HG03066 (cell line): ENCODE data around the gene SLC25A44.

Source experiments
- ATAC-seq: cut with Tn5 transposase; IDR thresholded peaks from one replicate; pipeline ENCODE4 v1.9.1; 2021; ENCODE audit warnings: low read depth; ENCODE audit not compliant: unreplicated experiment

The SLC25A44 gene

DNA sequence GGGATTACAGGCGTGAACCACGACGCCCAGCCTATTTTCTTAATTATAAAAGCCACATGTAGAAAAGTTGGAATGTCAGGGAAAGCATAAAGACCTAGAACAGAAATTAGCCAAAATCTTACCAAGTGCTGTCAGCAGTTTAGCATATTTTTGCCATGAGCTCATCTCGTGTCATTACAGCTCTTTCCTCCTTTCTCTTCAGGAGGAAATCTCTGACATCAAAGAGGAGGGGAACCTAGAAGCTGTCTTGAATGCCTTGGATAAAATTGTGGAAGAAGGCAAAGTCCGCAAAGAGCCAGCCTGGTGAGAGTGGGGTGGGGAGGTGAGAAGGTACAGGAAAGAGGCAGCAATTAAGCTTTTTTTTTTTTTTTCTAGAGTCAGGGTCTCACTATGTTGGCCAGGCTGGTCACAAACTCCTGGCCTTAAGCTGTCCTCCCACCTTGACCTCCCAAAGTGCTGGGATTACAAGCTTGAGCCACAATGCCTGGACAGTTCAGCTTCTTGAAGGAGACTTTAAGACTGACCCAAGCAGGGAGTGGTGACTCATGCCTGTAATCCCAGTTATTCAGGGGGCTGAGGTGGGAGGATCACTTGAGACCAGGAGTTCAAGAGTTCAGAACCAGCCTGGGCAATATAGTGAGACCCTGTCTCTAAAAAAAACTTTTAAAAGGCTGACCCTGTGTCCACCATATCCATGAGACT, 39.7 kb downstream of the SLC25A44 start:
- no peak for ATAC-seq

DNA sequence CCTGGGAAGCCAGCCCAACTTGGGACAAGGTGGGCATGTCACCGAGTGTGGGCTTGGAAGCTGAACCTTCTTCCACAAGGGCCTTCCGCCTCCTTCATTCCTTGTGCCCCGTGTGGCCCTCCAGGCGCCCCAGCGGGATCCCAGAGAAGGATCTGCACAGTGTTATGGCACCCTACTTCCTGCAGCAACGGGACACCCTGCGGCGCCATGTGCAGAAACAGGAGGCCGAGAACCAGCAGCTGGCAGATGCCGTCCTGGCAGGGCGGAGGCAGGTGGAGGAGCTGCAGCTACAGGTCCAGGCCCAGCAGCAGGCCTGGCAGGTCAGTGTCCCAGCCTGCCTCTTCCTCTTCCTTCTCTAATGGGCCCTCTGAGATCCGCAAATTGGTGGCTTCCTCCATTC, 42.3 kb downstream of the SLC25A44 start:
- no peak for ATAC-seq

DNA sequence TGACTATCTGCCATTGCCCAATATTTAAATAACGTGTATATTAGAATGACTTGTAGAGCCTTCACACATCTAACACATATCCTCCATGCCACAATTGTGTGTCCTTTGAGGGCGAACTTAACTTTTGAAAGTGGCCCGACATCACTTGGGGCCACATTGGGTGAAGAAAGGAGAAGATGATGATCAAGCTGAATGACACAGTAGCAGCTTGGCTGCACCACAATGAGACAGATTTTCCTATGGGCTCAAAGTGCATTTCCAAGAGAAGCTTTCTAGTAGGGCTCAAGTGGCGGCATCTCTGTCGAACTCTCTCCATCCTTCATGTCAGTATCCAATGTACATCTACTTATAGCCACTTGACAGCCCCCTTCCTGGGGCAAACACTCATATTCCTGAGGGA, 44.3 kb downstream of the SLC25A44 start:
- ATAC-seq = no peak

DNA sequence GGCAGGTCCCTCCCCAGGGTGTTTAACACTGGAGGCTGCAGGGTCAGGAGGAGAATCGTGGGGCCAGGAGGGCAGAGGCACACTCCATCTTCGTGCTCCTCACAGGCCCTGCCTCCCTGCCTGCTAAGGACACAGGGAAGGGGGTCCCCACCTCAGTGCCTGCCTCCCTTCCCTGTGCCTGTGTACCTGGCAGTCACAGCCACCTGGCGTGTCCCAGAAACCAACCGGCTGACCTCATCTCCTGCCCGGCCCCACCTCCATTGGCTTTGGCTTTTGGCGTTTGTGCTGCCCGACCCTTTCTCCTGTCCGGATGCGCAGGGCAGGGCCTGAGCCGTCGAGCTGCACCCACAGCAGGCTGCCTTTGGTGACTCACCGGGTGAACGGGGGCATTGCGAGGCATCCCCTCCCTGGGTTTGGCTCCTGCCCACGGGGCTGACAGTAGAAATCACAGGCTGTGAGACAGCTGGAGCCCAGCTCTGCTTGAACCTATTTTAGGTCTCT, 47.5 kb downstream of the SLC25A44 start:
- ATAC-seq = no peak

DNA sequence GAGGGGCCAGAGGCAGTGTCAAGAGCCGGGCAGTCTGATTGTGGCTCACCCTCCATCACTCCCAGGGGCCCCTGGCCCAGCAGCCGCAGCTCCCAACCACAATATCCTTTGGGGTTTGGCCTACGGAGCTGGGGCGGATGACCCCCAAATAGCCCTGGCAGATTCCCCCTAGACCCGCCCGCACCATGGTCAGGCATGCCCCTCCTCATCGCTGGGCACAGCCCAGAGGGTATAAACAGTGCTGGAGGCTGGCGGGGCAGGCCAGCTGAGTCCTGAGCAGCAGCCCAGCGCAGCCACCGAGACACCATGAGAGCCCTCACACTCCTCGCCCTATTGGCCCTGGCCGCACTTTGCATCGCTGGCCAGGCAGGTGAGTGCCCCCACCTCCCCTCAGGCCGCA, 48.0 kb downstream of the SLC25A44 start, which contains the start of gene BGLAP:
Gene BGLAP, plus strand, starts transcription at position 259 of the 400 bp plus-strand sequence. Its CDS starts 48 bp downstream, at position 307.
- no peak for ATAC-seq

DNA sequence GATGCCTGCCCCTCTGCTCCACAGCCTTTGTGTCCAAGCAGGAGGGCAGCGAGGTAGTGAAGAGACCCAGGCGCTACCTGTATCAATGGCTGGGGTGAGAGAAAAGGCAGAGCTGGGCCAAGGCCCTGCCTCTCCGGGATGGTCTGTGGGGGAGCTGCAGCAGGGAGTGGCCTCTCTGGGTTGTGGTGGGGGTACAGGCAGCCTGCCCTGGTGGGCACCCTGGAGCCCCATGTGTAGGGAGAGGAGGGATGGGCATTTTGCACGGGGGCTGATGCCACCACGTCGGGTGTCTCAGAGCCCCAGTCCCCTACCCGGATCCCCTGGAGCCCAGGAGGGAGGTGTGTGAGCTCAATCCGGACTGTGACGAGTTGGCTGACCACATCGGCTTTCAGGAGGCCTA, 48.8 kb downstream of the SLC25A44 start:
- no peak for ATAC-seq

DNA sequence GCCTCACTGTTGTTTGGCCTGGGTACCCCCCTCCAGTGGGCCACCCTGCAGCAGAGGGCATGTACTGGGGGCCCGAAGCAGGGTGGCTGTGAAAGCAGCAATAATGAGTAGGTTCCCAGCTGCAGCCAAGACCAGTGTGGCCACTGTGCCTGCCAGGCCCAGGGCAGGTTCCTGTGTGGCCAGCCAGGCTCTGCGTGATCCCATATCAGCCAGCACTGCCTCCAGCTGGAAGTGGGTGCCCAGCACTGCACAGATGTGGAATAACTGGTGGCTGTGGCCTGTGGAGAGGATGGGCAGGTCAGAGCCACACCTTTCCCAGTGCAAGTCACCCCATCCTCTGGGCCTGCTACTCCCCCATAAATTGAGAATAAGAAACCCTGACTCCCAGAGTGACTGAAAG, 50.2 kb downstream of the SLC25A44 start:
- ATAC-seq = no peak

DNA sequence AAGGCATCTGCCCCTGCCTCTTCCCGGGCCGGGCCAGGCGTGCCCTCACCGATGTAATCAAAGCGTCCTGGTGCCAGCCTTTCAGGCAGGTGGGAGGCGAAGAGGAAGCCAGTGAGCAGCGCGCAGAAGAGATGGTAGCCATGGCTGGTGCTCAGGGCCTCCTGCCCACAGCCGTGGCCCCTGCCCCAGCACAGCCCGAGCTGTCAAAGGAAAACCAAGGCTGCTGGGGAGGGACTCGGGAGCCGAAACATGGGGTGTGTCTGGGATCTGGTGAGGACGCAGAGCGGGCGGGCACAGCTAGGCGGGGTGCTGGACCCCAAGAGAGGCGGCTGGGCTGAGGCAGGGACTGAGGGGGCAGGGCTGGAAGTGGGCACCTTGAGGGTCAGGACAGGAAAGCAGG, 50.8 kb downstream of the SLC25A44 start:
- no peak for ATAC-seq

DNA sequence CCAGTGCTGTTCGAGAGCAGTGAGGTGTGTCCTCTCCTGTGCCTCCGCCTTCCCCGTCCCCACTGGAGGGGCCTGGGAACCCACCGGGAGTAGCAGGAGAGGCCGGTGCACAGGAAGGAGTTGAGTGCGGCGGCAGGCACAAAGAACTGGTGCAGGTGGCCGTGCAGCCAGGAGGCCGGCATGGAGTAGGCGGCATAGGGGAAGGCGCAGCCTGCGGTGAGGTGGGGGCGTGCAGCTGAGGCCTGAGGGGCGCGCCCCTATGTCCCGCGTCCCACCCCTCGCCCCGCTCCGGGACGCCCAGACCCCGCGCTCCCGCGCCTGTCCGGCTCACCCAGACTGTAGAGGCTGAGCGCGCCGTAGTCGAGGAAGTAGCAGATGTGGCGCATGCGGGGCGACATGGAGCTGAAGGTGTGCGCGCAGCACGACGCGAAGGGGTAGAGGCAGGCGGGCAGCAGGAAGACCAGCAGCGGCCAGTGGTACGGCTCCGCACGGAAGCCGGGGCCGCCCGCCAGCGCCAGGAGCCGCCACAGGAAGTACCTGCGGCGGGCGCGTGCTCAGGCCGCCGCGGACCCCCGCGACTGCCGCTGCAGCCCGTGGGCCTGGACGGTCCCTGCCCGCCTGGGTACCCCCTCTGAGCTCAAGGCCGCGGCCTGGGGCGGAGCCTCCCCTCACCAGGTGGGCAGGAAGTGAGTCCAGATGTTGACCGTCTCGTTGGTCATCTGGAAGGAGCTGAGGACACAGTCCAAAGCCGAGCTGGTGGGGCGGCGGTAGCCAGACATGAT, 51.7 kb downstream of the SLC25A44 start:
- no peak for ATAC-seq

DNA sequence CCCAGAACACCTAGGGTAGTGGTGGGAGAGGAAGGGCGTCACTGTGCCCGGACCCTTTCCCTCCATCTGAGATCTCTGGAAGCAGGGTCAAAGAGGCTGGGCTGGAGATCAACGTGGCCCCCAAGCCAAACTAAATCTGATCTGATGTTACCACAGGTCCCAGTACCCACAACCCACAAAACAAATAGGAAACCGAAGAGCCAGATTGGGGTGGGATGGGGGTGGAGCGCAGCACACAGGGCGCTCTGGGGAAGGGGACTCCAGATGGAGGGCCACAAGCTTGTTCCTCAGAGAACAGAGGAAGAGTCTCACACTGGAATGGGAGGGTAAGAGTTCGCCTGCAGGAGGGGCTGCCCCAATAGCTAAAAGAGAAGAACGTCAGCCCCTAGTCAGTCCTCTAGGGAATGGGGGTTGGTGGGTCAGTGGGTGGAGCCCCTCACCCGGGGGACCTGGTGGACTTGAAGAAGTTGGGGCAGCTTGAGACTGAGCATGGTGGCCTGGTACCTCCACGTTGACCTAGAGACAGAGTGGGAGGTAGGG, 52.4 kb downstream of the SLC25A44 start:
- no peak for ATAC-seq

DNA sequence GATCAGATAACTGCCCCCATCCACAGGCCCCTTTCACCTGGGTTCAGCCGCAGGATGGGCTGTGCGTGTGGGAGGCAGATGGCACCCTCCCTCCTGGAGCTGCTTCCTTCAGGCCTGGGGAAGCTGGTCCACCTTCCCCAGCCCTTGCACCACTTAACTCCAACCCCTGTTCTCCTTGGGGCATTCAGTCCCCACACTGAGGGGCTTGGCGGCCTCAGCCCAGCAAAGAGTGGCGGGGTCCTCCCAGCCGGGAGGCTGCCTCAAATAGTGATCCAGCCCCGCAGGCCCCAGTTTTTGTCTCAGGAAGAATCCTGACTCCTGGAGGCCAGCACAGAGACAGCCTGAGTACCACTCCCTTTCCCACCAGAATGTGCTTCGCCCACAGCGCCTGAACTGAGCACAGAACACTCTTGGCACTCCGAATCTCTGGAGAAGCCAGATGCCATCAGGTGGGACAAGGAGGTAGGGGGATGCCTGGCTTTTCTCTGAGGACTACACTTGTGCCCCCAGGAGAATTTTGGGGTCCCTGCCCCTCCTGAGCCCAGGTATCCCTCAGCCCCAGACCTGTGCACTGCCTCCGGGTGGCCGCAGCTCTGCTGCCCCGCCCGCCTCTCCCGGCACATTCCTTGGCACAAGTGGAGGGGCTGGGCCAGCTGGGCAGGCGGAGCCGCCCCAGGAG, 53.0 kb downstream of the SLC25A44 start:
- no peak for ATAC-seq

DNA sequence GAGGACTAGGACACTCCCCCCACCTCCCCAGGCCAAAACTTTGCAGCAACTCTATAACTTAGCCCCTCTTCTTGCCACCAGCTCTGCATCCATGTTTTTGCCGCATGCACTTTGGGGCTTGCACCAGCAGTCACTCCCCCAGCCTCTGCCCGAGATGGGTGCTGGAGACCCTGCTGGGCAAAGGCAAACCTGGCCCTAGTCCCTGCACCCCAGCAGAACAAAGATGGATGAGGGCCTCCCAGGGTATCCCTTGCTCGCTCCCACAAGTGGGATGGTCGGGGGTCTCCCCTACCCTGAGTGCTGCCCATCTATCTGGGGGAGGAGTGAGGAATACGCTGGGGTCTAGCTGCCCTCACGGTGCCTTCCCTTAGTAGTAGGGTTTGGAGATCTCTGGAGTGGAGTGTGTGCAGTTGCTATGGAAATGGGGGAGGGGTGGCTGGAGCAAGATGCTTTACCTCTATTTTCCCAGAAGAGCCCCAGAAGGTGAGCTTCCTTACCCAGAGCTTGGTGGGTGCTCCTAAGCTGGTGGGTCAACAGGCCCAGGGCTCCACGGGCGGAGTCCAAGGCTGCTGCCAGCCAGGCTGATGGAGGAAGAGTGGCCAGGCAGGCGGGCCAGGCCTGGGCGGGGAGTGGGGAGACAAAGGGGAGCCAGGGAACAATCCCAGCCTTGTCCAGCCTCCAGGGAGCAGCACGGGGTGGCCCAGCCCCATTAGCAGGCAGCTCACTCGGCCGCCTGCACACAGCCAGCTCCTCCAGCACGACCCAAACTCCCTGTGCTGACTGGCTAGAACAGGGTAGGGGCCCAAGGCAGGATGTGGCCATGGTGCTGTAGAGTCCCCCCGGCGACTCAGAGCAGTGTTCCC, 53.8 kb downstream of the SLC25A44 start, which contains the start of gene PAQR6:
Gene PAQR6, minus strand, starts transcription at position 597 of the 863 bp plus-strand sequence. CDS start 1,325 bp downstream, outside the sequence.
- no peak for ATAC-seq

DNA sequence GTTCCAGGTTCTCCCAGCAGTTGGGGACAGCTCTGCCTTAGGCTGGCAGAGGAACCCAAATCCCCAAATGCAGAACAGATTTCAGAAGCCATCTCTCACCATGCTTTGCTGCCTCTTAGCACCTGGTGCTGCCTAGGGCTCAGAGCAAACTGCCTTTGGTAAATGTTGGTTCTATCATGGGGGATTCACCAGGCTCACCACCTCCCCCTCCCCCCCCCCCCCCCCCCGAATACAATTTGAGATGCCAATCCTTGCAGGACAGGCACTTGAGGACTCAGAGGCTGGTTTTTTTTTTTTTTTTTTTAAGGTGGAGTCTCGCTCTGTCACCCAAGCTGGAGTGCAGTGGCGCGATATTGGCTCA, 54.4 kb downstream of the SLC25A44 start:
- no peak for ATAC-seq

DNA sequence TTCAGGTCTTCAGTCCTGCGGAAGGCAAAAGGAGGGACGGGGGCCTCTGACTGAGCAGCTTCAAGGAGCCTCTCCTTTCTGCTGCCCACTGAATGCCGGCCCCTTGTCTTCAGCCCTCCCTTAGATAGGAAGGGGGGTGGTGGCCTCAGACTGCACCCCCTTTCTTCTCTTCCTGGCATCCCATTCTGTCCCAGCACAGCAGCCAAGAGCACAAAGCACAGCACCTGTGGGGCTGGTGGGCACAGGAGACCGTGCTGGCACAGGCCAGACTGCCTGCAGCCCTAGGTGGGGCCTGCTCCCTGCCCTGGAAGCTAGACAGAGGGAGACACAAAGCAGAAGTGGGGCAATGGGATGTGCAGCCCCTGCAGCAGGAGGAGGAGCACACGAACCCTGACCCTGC, 55.7 kb downstream of the SLC25A44 start:
- no peak for ATAC-seq

DNA sequence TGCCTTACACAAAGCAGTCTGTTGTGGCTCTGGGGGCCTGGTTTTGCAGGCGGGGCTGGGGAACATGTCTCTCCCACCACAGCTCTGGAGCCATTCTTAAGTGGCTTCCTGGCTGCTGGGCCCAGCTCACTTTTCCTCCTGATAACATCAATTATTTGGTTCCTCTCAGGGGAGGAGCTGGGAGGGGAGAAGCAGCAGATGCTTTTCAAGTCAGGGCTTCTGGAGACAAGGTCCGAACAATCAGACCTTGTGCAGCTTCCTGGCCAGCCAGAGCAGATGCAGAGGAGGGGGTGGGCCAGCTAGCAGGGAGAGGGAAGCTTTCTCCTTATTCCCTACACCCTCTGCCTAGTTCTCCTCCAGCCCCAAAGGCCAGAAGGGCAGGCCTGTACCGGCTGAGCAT, 57.6 kb downstream of the SLC25A44 start:
- no peak for ATAC-seq

DNA sequence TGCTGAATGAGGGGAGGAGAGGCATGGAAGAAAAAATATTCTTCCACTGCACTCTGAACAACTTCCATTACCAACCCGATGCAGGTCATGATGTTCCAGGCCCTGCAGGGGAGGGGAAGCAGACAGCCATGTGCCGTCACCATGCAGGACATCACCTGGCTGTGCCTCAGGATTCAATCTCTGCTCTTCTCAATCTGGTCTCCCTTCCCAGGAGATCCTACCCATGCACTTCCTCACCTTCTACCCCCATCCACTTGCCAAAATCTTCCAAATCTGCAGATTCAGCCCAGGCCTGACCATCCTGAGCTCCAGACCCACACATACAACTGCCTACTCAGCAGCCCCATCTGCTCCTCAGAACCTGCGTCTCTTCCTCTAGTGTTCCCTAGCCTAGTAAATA, 59.7 kb downstream of the SLC25A44 start:
- ATAC-seq = no peak

DNA sequence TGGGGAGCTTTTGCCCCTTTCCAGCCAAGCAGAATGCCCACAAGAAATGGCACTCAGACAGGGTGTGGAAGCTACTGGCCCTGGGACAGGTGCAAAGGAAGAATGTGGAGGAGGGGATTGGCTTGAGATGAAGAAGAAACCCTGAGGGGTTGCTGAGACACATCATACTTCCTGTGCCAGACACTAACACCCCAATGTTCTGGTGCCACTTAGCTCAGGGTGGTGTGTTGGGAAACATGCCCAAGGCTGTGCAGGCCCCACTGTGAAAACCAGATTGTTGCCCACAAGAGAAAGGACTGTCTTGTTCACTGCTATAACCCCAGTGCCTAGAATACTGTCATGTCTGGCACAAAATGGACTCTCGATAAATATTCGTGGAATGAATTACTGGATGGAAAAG, 63.8 kb downstream of the SLC25A44 start:
- no peak for ATAC-seq

DNA sequence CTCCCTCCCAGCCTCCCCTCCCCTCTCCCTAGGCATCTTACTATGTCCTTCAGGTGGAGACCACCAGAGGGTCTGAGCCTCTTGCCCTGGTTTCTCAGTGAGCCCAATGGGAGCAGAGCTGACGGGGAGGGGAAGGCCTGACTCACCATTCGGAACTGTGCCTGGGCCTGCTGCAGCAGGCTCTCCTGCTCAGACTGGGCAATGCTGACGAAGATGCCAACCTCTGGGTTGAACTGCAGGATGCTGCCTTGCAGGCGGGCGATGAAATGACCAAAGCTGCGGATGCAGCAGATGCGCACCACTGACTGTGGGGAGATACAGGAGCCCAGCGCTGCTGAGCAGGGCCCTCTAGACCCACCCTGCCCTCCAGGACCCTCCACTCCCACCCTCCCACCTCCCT, 65.0 kb downstream of the SLC25A44 start:
- no peak for ATAC-seq

DNA sequence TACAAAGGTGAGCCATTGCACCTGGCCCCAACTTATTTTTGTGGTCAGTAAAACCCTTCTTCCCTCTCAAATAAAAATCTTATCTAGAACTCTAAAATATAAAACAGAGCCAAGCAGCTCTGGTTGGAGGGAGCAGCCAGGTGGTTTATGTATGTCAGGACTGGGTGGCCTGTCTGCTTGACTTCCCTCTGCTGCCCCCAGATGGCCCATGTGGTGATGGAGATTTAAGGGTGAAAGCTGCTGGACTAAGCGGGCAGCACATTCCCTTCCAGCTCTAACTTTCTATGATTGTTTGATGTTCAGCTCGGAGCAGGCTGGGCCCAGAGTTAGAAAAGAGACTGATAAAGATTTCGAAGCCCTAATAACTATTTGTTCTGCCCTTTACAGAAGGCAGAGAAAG, 65.9 kb downstream of the SLC25A44 start:
- no peak for ATAC-seq

DNA sequence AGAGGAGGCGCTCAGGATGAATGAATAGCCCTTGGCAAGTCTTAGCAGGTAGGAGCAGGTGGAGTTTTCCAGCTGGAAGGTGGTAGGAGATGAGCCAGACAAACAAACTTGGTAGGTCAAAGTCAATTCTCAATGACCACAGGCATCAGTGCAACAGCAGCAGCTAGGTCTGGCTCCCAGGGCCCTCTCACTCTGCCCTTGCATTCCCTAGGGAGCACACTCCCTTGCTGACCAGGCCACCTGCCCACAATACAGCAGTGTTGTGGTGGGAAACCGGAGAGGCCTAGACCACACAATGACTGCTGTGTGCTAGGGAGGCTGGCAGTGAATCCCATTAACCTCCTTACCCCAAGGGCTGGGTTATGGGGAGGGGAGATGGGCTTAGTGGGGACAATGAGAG, 67.0 kb downstream of the SLC25A44 start:
- no peak for ATAC-seq
